Amniotic stem cell (primary cell): Measurements from ENCODE around the gene TMEM165.

ENCODE experiments used
- DNase-seq: peaks from one replicate; lab custom pipeline; 2025; lab: John Stamatoyannopoulos, UW

Gene TMEM165

DNA sequence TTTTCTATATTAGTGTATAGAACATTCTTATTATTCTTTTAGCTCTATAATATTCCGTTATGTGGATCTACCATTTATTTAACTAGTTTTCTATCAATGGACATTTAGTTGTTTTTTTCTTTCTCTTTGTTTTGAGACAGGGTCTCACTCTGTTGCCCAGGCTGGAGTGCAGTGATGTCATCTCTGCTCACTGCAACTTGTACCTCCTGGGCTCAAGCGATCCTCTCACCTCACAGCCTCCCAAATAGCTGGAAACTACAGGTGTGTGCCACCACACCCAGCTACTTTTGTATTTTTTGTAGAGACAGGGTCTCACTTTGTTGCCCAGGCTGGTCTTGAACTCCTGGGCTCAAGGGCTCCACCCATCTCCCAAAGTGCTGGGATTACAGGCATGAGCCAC is 10.8 kb downstream of the TMEM165 start:
- DNase-seq = no peak

DNA sequence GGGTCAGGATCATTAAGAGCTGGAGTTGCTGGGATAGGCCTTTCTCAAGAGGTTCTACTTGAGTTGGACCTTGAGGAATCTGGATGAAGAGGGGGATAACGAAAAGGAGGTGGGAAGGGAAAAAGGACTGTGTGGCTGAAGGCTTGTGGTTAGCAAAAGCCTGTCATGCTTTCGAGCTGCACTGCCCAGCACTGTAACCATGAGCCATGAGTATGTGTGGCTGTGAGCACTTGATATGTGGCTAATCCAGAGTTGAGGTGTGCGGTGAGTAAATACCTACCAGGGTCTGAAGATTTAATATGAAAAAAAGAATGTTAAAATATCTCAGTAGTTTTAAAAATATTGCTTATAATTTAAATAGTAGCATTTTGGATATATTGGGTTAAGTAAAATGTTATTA is 11.4 kb downstream of the TMEM165 start:
- no peak for DNase-seq

DNA sequence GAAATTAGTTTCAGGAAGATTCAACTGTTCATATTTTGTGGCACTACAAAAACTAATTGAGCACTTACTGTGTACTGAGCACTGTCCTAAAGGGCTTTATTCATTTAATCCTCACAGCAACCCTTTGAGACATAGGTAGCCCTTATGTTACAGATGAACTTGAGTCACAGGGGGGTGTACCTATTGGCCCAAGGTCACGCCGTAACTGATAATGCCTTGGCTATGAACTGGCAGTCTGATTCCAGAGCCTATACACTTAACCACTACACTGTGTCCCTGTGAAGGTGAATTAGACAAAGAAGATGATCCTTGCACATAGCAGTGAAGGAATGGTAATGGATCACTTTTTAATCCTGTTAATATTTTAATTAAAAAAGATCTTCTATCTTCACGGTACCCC is 12.0 kb downstream of the TMEM165 start:
- no peak for DNase-seq

DNA sequence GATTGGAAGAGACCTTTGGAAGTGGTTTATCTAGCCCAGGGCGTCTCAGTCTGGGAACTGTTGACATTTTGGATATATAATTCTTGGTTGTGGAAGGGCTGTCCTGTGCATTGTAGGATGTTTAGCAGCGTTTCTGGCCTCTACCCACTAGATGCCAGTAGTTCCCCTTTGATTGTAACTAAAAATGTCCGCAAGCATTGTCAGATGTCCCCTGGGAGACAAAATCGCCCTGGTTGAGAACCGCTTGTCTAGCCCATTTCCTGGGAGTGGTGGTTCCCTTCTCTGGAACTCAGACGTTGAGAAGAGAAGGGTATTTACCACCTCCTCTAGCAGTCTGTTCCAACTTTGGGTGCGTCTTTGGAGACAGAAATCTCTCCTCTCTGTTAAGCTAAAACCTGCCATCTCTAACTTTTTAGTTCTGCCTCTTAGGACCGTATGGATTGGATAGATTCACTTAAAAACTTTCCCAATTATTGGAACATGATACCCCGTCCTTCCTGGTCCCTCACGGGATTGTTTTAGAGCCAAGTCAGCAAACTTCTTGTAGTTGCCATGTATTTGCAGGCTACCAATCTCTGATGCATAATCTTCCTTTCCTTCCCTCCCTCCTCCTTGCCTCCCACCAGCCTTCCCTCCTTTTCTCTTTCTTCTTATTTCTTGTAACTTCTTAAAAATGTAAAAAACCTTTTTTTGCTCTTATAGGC is 13.9 kb downstream of the TMEM165 start:
- no peak for DNase-seq

DNA sequence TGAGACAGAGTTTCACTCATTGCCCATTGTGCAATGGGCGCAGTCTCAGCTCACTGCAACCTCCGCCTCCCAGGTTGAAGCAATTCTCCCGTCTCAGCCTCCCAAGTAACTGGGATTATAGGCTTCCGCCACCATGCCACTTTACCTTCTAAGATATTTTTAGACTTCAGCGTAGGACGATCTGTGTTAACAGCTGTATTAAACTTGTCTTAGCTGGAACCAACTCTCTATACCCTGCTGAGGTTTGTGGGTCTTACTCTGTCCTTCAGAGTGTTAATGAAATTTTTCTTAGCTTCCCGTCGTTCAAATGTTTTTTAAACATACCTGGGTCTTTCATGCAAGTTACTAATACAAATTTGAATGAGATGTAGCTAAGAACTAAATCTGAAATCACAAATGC is 14.7 kb downstream of the TMEM165 start:
- no peak for DNase-seq

DNA sequence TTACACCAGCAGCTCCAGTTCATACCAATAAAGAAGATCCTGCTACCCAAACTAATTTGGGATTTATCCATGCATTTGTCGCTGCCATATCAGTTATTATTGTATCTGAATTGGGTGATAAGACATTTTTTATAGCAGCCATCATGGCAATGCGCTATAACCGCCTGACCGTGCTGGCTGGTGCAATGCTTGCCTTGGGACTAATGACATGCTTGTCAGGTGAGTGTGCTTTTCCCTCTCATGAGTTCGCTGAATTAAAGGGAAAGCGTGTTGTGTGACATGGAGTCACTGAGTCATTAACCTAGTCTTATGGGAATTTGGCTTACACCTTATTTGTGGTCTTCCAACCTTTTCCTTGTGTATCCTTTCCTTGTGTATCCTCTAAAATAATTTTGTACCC is 15.9 kb downstream of the TMEM165 start:
- no peak for DNase-seq

DNA sequence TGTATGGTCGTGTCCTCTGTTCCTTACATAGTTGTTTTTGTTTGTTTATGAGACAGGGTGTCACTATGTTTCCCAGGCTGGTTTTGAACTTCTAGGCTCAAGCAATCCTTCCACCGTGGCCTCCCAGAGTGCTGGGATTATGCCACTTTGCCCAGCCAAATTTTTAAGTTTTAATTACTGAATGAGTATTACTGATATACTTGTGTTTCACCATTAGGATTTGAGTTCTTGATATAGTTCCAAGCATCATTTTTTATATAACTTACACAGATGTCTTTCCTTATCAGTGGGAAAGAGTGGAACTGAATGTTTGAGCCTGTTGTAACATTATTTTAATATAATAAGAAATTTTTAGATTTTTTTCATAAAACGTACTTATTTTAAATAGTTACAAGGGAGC is 20.4 kb downstream of the TMEM165 start:
- DNase-seq = no peak

DNA sequence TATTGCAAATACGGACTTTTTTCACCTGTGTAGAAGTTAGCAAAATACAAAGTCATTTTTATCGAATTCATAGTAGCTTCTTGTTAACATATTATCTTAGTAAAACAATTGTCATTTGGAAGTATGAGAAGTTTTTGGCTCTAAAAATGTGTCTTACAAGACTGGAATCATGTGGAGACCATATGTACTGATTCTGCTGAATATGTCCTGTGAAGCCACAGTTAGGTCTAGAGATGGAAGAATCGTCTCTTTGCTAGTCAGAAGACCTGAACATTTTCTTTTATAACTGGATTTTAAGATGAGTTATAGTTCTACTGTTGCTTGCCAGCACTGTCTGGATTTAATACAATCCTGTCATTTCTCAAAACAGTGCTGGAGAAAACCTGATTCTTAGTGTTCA is 29.0 kb downstream of the TMEM165 start:
- DNase-seq = no peak

DNA sequence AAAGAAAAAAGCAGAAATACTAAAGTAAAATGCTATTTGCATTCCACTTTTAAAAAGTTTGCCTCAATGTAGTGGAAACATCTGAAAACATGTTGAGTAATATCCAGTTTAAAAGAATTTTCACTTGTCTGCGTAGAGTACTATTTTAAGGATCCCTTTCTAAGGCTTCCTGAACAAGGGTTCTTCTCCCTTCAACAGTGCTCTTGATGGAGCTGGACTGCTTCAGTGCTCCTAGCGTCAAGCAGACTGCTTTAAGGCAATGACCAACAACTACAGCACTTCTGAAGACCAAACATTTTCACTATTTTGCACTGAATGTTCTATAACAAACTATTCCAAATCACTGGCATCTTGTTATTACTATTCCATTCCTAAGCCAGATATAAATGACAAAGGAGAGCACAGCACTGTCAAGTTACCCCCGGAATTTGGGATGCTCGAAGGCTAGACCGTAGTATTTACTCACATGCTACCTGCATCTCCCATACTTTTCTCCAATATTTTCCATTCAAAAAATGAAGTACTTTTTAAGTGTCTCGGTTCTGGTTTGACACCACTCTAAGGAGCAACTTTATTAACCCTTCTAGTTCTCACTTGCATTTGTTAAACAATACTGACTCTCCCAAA is 36.1 kb downstream of the TMEM165 start:
- DNase-seq = no peak

DNA sequence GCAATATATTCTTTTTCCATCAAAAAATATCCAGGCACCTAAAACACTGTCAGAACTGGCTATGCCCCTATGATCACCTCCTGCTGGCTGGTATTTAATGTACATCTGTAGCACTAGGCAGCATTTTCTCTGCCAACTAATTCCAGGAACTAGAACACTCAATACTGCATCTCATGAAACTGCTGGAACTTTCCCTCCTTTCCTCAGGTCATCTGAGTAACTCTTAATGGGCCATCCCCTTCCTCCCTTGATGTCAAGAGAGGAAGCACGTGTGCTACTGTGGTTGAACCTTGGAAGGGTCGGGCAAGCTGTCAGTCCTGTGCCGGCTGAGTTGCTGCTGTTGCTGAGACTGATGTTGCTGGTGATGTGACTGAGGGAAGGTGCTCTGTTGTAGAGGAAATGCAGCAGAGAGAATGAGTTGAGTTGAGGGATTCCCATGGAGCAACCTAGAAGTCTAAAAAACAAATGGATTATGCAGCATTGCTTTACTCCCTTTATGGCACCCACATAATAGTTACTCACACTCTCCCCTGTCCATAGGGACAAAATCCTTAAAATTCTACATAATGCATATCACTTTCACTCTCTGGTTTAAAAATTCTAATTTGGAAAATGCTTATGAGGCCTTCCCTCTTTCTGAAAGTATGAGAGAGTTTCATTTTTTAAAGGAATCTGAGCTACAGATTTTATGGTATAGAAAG is 39.5 kb downstream of the TMEM165 start:
- DNase-seq = no peak

DNA sequence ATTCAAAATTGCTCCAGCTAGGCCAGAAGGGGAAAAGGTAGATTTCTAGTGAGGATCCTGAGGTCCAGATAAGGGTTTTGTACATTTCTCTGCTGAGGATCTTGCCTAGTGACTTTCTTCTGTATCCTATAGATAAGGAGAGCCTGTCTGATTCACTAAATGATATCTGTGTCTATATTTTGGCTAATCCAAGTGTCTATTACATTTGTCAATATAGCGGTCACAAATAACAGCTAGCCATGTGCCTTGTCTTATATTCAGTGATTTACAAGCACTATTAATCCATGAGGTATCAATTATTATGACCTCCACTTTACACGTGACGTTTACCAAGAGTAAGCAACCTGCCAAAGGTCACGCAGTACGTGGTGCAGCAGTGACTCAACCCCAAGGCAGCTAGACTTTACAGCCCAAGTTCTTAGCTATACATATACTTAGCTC is 41.6 kb downstream of the TMEM165 start:
- DNase-seq = no peak

DNA sequence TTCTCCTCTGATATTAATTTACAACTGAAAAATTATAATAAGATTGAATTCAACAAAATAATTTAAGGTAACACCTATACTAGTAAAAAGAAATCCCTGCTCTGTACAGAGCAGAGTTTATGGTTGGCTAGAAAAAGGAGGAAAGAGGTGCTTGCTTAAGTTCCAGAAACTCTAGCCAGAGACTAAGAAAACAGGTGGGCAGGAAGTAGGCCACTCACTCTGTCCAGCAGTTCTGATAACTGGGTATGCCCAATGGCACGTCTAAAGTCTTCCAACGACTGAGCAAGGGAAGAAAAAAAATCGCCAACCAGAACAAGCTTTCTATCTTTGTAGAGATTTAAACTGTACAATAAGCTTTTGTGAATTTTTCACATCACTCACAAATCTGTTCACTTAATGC is 42.1 kb downstream of the TMEM165 start:
- no peak for DNase-seq

DNA sequence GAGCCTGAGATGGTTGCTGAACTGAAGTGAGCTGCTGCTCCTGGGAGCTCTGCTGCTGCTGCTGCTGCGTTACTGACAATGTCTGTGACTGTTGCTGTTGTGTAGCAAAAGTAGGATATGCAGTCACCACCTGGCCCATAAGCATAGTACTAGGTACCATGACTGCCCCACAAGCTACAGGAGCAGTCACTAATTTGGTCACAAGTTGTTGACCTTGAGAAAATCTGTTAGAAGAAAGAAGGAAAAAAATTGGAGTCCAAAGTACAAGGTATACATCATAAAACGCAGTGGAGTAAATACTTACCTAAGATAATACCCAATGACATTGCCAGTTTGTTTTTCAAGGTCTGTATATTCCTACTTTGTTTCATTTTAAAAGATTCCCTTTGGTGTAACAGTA is 42.6 kb downstream of the TMEM165 start:
- no peak for DNase-seq

DNA sequence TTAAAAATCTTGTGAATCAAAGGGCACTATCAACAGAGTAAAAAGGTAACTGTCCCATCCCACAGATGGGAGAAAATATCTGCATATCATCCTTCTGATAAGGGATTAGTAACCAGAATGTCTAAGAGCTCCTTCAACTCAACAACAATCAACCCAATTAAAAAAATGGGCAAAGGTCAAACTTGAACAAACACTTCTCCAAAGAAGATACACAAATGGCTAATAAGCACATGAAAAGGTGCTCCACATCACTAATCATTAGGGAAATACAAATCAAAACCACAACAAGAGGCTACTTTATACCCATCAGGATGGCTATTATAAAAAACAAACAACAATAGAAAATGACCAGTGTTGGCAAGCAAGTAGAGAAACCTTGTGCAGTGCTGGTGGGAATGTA is 43.3 kb downstream of the TMEM165 start:
- DNase-seq = no peak

DNA sequence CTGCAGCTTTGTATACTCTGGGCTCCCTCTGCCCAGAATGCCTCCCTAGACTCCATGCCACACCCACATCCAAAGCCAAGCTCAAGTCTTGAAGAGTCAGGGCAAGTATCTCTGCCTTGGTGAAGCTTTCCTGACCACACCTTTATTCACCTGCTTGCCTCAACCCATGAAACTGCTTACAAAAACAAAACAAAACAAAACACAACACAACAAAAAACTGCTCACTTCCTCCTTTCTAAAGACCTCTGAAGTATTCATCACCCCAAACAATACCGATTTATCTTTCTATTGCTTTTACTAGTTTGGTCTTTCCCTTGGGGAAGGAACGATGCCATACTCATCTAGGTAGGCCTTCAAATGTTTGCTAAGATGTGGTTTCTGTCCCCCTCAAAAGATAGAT is 45.0 kb downstream of the TMEM165 start:
- no peak for DNase-seq

DNA sequence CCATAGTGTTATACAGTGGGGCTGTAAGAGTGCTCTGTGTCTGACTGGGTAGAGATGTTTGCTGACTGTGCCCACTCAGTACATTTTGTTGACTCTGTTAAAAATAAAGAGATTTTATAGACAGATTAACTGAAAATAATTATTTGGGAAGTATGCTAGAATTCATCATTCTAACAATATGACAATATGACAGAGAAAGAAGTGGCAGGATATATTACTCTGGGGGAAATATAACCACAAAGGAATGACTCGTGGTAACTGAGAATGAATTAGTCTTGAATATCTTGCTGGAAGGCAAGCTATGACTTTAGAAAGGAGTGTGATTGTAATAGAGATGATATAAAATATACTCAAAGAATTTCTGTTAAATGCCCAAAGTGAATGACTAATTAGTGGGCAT is 46.8 kb downstream of the TMEM165 start:
- no peak for DNase-seq

DNA sequence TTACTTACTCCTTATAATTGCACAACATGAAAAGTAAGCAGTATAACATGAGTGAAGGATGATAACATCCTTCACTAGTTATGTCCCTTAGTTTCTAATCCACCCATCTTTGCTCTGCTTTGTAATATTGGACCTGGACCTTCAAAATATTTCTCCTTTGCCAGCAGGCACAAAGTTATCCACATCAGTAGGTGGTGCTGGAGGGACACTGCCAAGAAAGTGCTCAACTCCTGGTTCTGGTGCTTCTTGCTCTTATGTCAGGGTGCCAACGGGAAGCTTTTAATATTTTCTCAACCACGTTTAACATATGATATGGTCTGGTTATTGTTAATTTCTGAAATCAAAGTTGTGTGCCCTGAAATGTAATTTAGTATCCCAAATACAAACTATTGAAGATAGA is 49.1 kb downstream of the TMEM165 start:
- no peak for DNase-seq

DNA sequence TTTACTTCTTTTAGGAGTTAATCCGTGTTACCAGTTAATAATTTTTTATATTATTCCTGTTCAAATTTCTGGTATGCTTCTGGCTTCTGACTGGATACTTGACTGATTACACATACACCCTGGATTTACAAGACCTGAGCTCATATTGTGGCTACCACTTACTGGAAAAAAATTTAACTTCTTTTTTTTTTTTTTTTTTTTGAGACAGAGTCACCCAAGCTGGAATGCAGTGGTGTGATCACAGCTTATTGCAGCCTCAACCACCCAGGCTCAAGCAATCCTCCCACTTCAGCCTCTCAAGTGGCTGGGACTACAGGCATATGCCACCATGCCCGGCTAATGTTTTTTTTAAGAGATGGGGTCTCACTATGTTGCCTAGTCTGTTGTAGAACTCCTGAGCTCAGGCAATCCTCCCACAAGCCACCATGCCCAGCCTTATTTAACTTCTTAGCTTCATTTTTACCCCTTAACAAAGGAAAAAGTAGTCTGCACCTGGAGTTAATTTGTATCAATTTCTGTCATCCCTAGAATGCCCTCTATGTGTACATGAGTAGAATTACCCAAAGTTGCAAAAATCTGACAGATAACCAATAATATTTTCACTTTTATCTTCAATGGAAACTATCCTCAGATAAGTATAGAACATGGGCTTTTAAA is 50.3 kb downstream of the TMEM165 start:
- no peak for DNase-seq

DNA sequence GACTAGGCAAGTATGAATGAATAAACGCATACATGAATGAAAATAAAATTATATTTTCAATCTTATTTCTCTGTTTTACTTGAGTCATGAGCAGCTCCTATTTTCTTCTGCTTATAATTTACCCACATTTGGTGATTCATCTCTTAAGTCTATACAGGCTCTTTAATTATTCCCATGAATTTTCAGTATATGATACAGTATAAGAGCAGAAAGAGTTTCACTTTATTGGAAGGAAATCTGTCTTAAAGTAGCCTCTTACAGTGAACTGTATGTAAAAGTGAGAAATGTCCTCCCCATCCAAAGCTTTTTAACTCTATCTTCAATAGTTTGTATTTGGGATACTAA is 50.8 kb downstream of the TMEM165 start:
- no peak for DNase-seq

DNA sequence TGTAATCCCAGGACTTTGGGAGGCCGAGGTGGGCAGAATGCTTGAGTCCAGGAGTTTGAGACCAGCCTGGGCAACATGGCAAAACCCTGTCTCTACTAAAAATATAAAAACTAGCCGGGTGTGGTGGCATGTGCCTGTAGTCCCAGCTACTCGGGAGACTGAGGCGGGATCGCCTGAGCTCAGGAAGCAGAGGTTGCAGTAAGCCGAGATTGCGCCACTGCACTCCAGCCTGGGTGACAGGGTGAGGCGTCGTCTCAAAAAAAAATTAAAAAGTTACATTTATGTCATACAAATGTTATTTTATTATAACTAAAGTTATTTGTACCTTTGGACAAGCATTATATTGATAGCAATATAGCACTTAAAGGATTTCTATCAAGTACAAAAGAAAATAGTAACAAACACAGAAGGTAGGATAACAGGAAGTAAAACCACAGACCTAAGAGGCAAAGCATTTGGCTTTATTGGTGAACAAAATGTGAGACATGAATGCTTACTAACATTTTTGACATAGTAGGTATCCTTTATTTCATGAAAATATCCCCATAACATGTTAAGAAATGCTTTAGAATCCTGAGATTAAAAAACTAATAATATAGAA is 51.5 kb downstream of the TMEM165 start:
- no peak for DNase-seq

DNA sequence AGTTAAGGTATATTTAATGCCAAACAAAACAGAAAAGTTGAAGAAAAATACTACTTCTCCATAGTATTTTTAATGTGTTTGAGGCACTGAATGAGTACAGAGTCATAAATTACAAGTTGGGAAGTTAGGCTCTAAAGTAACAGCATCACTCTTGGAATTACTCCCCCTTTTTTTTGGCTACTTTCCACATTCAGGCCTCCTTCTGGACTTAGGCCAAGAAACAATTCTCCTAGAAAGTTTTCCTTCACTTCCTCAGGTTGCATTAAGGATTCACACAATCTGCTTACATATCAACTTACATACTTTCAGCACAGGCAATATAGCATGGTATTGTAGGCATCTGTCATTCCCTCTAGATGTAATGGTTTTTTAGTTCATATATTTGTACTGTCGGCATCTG is 52.1 kb downstream of the TMEM165 start:
- DNase-seq = no peak

DNA sequence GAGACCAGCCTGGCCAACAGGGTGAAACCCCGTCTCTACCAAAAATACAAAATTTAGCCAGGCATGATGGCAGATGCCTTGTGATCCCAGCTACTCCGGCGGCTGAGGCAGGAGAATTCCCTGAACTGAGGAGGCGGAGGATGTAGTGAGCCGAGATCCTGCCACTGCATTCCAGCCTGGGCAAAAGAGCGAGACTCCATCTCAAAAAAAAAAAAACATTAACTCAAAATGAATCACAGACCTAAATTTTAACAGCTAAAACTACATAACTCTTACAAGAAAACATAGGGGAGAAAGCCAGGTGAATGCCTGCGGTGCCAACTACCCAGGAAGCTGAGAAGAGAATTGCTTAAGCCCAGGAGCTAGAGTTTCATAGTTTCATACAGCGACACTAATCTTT is 54.8 kb downstream of the TMEM165 start:
- no peak for DNase-seq

DNA sequence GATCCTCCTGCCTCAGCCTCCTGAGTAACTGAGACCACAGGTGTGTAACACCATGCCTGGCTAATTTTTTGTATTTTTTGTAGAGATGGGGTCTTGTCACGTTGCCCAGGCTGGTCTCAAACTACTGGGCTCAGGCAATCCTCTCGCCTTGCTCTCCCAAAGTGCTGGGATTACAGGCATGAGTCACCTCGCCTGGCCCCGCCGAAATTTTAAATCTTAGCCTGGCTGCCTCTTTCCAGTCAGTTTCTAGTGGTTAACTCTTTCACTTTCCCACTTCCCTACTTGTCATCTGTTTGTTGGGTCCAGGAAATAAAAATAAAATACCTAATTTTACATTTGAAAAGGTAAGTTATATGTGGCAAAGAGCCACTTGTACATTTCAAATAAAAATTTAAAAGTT is 62.4 kb downstream of the TMEM165 start:
- no peak for DNase-seq
